ENCODE measurements around the gene JUP. TPM values are rescaled to one million over a fixed set of nuclear protein-coding genes. Genes with fewer than 3 reads are reported as not detected.

Gene JUP
- polyA plus RNA-seq, 1 of the 3 experiments (the other 2 are of a cell fraction) = 13.0 TPM

DNA sequence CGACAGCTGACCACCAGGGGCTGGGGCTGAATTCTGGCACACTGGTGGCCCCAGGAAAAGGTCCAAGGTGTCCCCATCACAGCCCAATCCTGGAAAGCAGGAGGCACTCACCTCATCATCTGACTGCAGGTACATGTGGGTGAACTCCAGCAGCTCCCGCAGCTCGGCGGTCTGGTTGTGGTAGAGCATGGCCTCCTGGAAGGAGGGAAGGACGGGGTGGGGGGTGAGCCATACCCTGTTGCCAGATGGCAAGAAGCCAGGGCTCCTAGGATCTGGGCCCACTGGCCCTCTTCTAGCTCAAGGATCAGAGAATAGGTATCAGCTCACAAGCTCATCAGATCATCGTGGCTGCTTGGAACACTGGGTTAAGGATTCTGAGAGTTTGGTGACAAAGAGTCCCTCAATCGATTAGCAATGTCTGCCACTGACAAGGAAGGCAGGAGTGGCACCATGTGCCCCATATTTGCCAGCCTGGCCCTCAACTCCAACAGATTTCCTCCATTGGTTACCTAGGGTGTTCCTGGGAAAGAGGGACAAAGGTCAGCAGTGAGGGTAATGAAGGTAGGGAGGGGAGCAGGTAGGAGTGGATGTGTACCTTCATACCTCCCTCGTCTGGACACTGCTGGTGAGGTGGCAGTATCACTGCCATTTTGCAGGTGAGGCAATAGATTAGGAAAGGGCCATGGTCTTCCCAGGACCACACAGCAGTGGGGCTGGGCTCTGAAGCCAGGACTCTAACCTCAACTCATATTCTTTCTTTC lies 20.4 kb upstream of the JUP start (continued):
- no peak for TF ChIP-seq REST (IDR thresholded peaks at IDR 0.05; ENCODE audit: low read depth, low read length)
- no peak for TF ChIP-seq EZH2phosphoT487 (IDR thresholded peaks at IDR 0.05; ENCODE audit: borderline replicate concordance, low read depth)
- TF ChIP-seq EP300 (IDR thresholded peaks at IDR 0.05; ENCODE audit: borderline replicate concordance in 1 of 2, low read depth in 1 of 2, low read length in 1 of 2) = no peak
- TF ChIP-seq JUND (IDR thresholded peaks at IDR 0.05) = no peak
- no peak for TF ChIP-seq YY1 (IDR thresholded peaks at IDR 0.05; ENCODE audit: low read depth)
- no peak for TF ChIP-seq FOSL2 (IDR thresholded peaks at IDR 0.05; ENCODE audit: borderline replicate concordance, low read depth)
- no peak for TF ChIP-seq NRF1 (IDR thresholded peaks at IDR 0.05; ENCODE audit: low read depth, low read length)
- TF ChIP-seq RAD21 (IDR thresholded peaks at IDR 0.05; ENCODE audit: low read length) = no peak

DNA sequence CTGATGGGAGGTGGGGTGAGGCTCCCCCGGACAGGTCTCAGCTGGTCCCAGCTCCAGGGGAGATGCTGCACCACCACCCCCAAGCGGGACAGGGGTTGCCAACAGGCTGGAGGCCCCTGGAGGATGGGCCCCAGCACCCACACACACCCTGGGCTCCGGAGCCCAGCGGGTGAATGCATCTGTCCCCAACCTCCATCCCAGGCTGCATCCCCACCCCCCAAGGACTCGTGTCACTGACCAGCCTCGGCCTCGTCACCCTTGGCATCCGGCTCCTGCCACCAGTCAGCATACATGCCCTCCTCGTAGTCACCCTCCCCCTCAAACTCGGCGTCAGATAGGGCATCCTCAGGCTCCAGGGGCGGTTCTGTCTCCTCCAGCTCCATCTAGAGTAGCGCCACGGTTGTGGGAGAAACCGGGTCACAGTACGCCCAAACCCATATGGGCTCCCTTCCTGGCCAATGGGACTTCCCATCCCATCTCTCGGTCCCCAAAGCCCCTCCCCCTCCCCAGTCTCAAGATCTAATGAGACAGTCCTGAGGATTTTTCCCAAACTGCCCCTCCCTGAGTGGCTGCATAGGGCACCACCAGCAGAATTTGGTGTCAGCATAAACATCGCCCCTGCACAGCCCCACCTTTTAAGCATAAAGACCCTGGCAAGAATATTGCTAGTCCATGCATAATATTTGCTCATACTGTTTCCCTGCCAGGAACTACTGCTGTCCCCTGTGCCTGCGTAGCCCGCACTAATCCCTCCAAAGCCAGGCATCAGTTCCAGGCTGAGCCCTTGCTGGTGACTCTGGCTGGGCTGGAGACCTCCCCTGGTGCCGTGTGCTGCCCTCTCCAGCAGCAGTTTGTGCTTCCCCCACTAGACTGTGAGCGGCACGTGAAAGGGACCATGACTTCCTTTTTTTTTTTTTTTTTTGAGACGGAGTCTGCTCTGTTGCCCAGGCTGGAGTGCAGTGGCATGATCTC lies 16.8 kb upstream of the JUP start:
- no peak overlapping the region for H3K27ac ChIP-seq (ENCODE audit: low read depth in 2 of 2, low read length in 1 of 2)
- no peaks in the 10 kb centered on the region for H3K9me3 ChIP-seq
- peaks cover 0 to 6% of the 10 kb centered on the region in 2 experiments; a peak in 1 of 4 replicates for H3K4me1 ChIP-seq (ENCODE audit: control insufficient read depth in 1 of 2, insufficient read depth in 2 of 2, low read depth in 1 of 2, low read length in 1 of 2)
- no peaks in the 10 kb centered on the region for H3K27me3 ChIP-seq (ENCODE audit: insufficient read depth)
- no peak overlapping the region for H3K4me3 ChIP-seq (ENCODE audit: low read depth in 2 of 2, low read length in 1 of 2)
- no peaks in the 10 kb centered on the region for H3K79me2 ChIP-seq (ENCODE audit: insufficient read depth)
- ChIA-PET POLR2A (no interaction called here), CTCF (interaction anchor here (1.2 to 20.2 kb wide), 11 partner anchors 8 to 156 kb away, joined by 3 to 405 read pairs (median 14); partner anchors contain the start of genes HAP1, JUP and P3H4)
- no peak for TF ChIP-seq JUND (IDR thresholded peaks at IDR 0.05)
- no peak for TF ChIP-seq IRF3 (IDR thresholded peaks at IDR 0.05; ENCODE audit: low read depth, low read length)
- TF ChIP-seq POLR2AphosphoS5 (IDR thresholded peaks at IDR 0.05; ENCODE audit: low read depth, low read length) = no peak
- TF ChIP-seq REST (IDR thresholded peaks at IDR 0.05; ENCODE audit: low read depth, low read length) = no peak
- DNase-seq = no peak
- H2AFZ ChIP-seq (ENCODE audit: low read depth) = no peak overlapping the region
- H3F3A ChIP-seq (replicated peaks; ENCODE audit: insufficient read depth) = no peaks in the 10 kb centered on the region
- H3K4me2 ChIP-seq = no peak overlapping the region
- H3K9me2 ChIP-seq = no peaks in the 10 kb centered on the region
- WGBS (ENCODE audit: low lambda C conversion rate) = 85% methylated on average over 19 of the region's 24 CpGs
- H3K36me3 ChIP-seq (replicated peaks in 1 of 2; ENCODE audit: control insufficient read depth in 1 of 2, insufficient read depth in 2 of 2, low read length in 1 of 2) = peaks cover under 1 to 6% of the 10 kb centered on the region in 2 experiments
- H3K9ac ChIP-seq = no peak overlapping the region
- no peaks in the 10 kb centered on the region for H4K20me1 ChIP-seq (ENCODE audit: insufficient read depth)
